Lower leg skin (tissue), 4 donors: ENCODE results near the gene FOXJ3. TPM values are rescaled to one million over a fixed set of nuclear protein-coding genes. Genes with fewer than 3 reads are reported as not detected.

ENCODE experiments used
- DNase-seq, 2 donors: peaks; one replicate each; pipeline ENCODE4 v3.0.0-alpha.2; 2019; ENCODE audit warnings: low spot score in 2 of 2
- H3K4me3 ChIP-seq: fragments of 200-600 bp; sonication (generic); 2 replicates; pipeline ENCODE4 v1.5.1; 2017; ENCODE audit warnings: mild to moderate bottlenecking, low read depth; ENCODE audit not compliant: poor library complexity, severe bottlenecking
- CTCF ChIP-seq, 3 donors: fragments of 450-650 bp; IDR thresholded peaks; one replicate each; pipeline ENCODE4 v1.5.1; 2016; ENCODE audit warnings: antibody characterized with exemption in 3 of 3, mild to moderate bottlenecking in 3 of 3, moderate library complexity in 2 of 3
- POLR2A ChIP-seq, 2 donors: fragments of 450-650 bp; IDR thresholded peaks; one replicate each; pipeline ENCODE4 v1.6.1; 2016 to 2017; ENCODE audit warnings: antibody characterized with exemption in 2 of 2, mild to moderate bottlenecking in 1 of 2, moderate library complexity in 1 of 2
- WGBS, 2 donors: methylation state at CpG; one replicate each; pipeline ENCODE4 v1.1.5; 2018; 5-methylcytosine and 5-hydroxymethylcytosine counted together
- intact Hi-C: fragments of 100-400 bp; cut with DNase I; formaldehyde crosslinking; loops from one replicate; pipeline ENCODE4 v1.15.0; 2023; ENCODE audit warnings: low total_unique reads
- total RNA-seq, 4 donors: library from RNA; depleted of rRNA; stranded (reverse); fragments of >200 nt; gene quantifications; one replicate each; pipeline ENCODE4 v1.1.0, GENCODE V29; 2016

The FOXJ3 gene
- total RNA-seq, 4 donors from 2014 or later = 29.8 to 39.6 (median 35.9) TPM

- no peak for TF ChIP-seq POLR2A (IDR thresholded peaks at IDR 0.05)
- TF ChIP-seq CTCF (IDR thresholded peaks at IDR 0.05) = no peak
- intact Hi-C loops = no loop called here
- H3K4me3 ChIP-seq = no peak overlapping the region
- no peak for DNase-seq
- 50 to 65% methylated on average over 1 to 6 of the region's 6 CpGs for WGBS, 2 donors
Observed at GRCh38 chr1:42153624-42154023, 181.4 kb downstream of the FOXJ3 start.

DNA sequence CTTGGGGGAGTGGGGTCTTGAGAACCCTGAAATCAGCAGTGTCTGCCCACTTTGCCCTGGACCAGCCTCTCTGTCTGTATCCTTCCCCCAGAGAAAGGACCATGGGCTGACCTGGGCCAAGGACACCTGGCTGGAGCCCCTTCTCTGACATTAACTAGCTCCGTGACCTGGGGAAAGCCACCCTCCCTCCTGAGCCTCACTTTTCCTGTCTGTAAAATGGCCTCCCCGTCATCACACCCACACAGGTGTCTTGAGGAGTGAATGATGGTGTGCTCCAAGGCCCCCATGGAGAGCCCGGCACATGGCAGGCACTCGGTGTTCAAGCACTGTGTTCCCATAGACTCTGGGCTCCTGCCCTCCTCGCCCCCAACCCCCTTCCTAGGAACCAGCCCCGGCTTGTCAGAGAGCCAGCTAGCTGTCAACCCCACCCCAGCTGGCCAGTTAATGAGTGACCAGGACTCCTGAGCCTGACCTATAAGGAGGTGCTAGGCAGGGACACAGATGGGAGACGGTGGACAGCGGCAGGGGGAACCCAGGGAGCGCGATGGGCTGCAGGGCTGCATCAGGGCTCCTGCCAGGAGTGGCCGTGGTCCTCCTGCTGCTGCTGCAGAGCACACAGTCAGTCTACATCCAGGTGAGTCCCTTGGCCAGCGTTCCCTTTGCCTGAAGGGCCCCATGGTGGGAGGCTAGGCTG lies 182.0 kb downstream of the FOXJ3 start, which contains the start of gene GUCA2B:
TSS of gene GUCA2B (plus strand) at position 504 of the 694 bp plus-strand sequence. CDS start at position 545, 41 bp downstream.
- DNase-seq = peak in 1 of 2 donors; percentile 78
- intact Hi-C loops = no loop called here
- 79 to 87% methylated on average over 11 to 12 of the region's 12 CpGs for WGBS, 2 donors
- no peak within 1 kb of the TSS for H3K4me3 ChIP-seq
- TF ChIP-seq POLR2A (IDR thresholded peaks at IDR 0.05) (no peak), CTCF (IDR thresholded peaks at IDR 0.05) (no peak)

- DNase-seq = peak in 1 of 2 donors; percentile 81
- no peak overlapping the region for H3K4me3 ChIP-seq
- WGBS, 2 donors = 43 to 47% methylated on average over 3 of the region's 3 CpGs
- intact Hi-C loops = no loop called here
- TF ChIP-seq POLR2A (IDR thresholded peaks at IDR 0.05) (no peak), CTCF (IDR thresholded peaks at IDR 0.05) (no peak)
Observed at GRCh38 chr1:42152119-42152518, 182.9 kb downstream of the FOXJ3 start.

GRCh38 chr1:42150651-42151050 lies 184.4 kb downstream of the FOXJ3 start:
- DNase-seq = peak in 1 of 2 donors; percentile 50
- TF ChIP-seq POLR2A (IDR thresholded peaks at IDR 0.05) = no peak
- TF ChIP-seq CTCF (IDR thresholded peaks at IDR 0.05) = no peak
- intact Hi-C loops = no loop called here
- no peak overlapping the region for H3K4me3 ChIP-seq
- 83 to 86% methylated on average over 5 of the region's 5 CpGs for WGBS, 2 donors

DNA sequence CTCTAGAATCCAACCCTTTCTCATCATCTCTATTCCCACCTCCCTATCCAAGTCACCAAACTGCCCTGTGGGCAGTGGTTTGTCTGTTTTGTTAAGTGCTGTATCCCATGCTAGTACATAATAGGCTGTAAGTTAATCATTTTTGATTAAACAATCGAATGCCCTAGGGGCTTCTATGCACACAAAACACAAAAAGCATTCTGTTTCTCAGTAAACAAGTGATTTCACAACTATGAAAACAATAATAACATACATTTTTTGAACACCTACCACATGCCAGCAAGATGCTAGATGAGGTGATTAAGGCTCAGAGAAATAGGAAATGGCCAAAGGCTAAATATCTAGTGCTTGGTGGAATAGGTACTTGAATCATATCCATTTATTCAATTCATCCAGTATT lies 186.9 kb downstream of the FOXJ3 start:
- no peak for DNase-seq
- no peak overlapping the region for H3K4me3 ChIP-seq
- 82 to 83% methylated on average over 1 of the region's 1 CpG for whole genome bisulfite sequencing, 2 donors
- TF ChIP-seq POLR2A (IDR thresholded peaks at IDR 0.05) (no peak), CTCF (IDR thresholded peaks at IDR 0.05) (no peak)
- intact Hi-C loops = no loop called here
